Spleen (tissue), 11 donors: ENCODE measurements around the gene MINDY4B. TPM values are rescaled to one million over a fixed set of nuclear protein-coding genes. Genes with fewer than 3 reads are reported as not detected.
A peak's percentile ranks its signal among the peaks of the same experiment; 100 is the strongest.

Experiments used
- DNase-seq: peaks from one replicate; pipeline ENCODE4 v3.0.0-alpha.2; 2020
- H3K27ac ChIP-seq, 8 donors: fragments of 200-600 bp; sonication (generic) in 7 of 8; 1 replicate in 4 of 8; 2 replicates in 4 of 8; pipeline versions ENCODE4 v1.5.0 to v1.8.0; 2016 to 2021; ENCODE audit warnings: inconsistent platforms in 4 of 8, mild to moderate bottlenecking in 4 of 8, moderate library complexity in 1 of 8
- H3K27me3 ChIP-seq, 7 donors: fragments of 200-600 bp; sonication (generic) in 6 of 7; replicated peaks in 1 of 7; 1 replicate in 4 of 7; 2 replicates in 3 of 7; pipeline versions ENCODE4 v1.5.0 to v1.8.0; 2016 to 2021; ENCODE audit warnings: inconsistent platforms in 3 of 7, mild to moderate bottlenecking in 1 of 7
- H3K36me3 ChIP-seq, 6 donors: fragments of 200-600 bp; sonication (generic) in 5 of 6; 1 replicate in 4 of 6; 2 replicates in 2 of 6; pipeline versions ENCODE4 v1.5.0 to v1.8.0; 2016 to 2021; ENCODE audit warnings: inconsistent platforms in 2 of 6
- H3K4me1 ChIP-seq, 6 donors: fragments of 200-600 bp; sonication (generic) in 5 of 6; 1 replicate in 3 of 6; 2 replicates in 3 of 6; pipeline versions ENCODE4 v1.5.0 to v1.8.0; 2016 to 2021; ENCODE audit warnings: inconsistent platforms in 3 of 6
- H3K4me3 ChIP-seq, 8 donors: fragments of 200-600 bp; sonication (generic) in 7 of 8; 1 replicate in 4 of 8; 2 replicates in 4 of 8; pipeline versions ENCODE4 v1.5.0 to v1.8.0; 2016 to 2021; ENCODE audit warnings: inconsistent platforms in 4 of 8, mild to moderate bottlenecking in 4 of 8, moderate library complexity in 2 of 8
- H3K9me3 ChIP-seq, 8 donors: fragments of 200-600 bp; sonication (generic) in 7 of 8; 1 replicate in 4 of 8; 2 replicates in 4 of 8; pipeline versions ENCODE4 v1.5.0 to v1.8.0; 2016 to 2021; ENCODE audit warnings: inconsistent platforms in 4 of 8
- CTCF ChIP-seq, 11 experiments: fragments of 200-600 bp in 7 of 11; fragments of 450-650 bp in 4 of 11; sonication (generic) in 4 of 11; IDR thresholded peaks in 8 of 11; conservative IDR thresholded peaks in 3 of 11; 1 replicate in 7 of 11; 2 replicates in 4 of 11; pipeline versions ENCODE4 v1.4.0 to v1.8.0; 2016 to 2021; ENCODE audit warnings: antibody characterized with exemption in 11 of 11, inconsistent platforms in 4 of 11, mild to moderate bottlenecking in 1 of 11
- POLR2A ChIP-seq, 3 donors: fragments of 450-650 bp; IDR thresholded peaks; one replicate each; pipeline ENCODE4 v1.5.1; 2017; ENCODE audit warnings: antibody characterized with exemption in 3 of 3, mild to moderate bottlenecking in 1 of 3
- POLR2AphosphoS5 ChIP-seq, 3 donors: sonication (generic); formaldehyde crosslinking; IDR thresholded peaks; one replicate each; pipeline ENCODE4 v1.5.1; 2017; ENCODE audit warnings: antibody characterized with exemption in 3 of 3
- WGBS, 5 donors: extraction: QIAGEN DNeasy Blood & Tissue Kit in 3 of 5; methylation state at CpG; one replicate each; pipeline versions ENCODE4 v1.1.5 to v1.1.7; 2013 to 2018; 5-methylcytosine and 5-hydroxymethylcytosine counted together
- intact Hi-C: fragments of 100-400 bp; cut with DNase I; formaldehyde crosslinking; loops from one replicate; pipeline ENCODE4 v1.15.0; 2023; ENCODE audit warnings: low total_unique reads
- polyA plus RNA-seq, 3 donors: library from polyadenylated mRNA; stranded (reverse); fragments of 200-250 nt; gene quantifications; one replicate each; pipeline ENCODE4 v1.2.1, GENCODE V29; 2013
- total RNA-seq, 7 donors: library from RNA; depleted of rRNA in 3 of 7; stranded (reverse); fragments of >200 nt in 3 of 7; fragmentation: NEBNext Ultra II Directional in 4 of 7; extraction: Animal tissue kit (Norgen Biotek cat#: 25700) in 4 of 7; gene quantifications; one replicate each; pipeline versions ENCODE4 v1.1.0 to v1.2.1, GENCODE V29; 2016 to 2021
- donor health status: healthy with polysubstance abuse.
- donor health status: DM: no; HTN: no; CAD: no; lungs with moderate emphysema.
- donor health status: DM: no; HTN: no; CAD: no.
- donor health status: Bipolar disorder and iron deficiency.
- donor health status: healthy.
- donor health status: DM: no; HTN: no; CAD: no.
- donor health status: DM: yes; HTN: yes; CAD: no.

The MINDY4B gene
- total and polyA plus RNA-seq, 10 donors: not detected

GRCh38 chr3:150876611-150877265, 28.5 kb downstream of the MINDY4B start:
- Histone ChIP-seq H3K36me3 (no peaks in the 10 kb centered on the region), H3K4me1 (peaks cover 0 to 12% (median 0%) of the 10 kb centered on the region in 6 donors), H3K4me3 (no peak overlapping the region), H3K27me3 (no peaks in the 10 kb centered on the region), H3K9me3 (no peaks in the 10 kb centered on the region), H3K27ac (peak overlapping the region in 6 of 8 donors; percentile 4 to 85 (median 70))
- TF ChIP-seq POLR2A (IDR thresholded peaks at IDR 0.05) (no peak), POLR2AphosphoS5 (IDR thresholded peaks at IDR 0.05) (no peak), CTCF (IDR thresholded peaks at IDR 0.05 in 8 of 11, conservative IDR thresholded peaks at IDR 0.05 in 3 of 11) (no peak)
- DNase-seq: no peak
- 75 to 90% (median 77%) methylated on average over 6 of the region's 6 CpGs for WGBS, 5 donors
- intact Hi-C loops: no loop called here

- intact Hi-C loops: no loop called here
Measured at GRCh38 chr3:150875548-150875947, 29.7 kb downstream of the MINDY4B start.

GRCh38 chr3:150874666-150875219, 30.5 kb downstream of the MINDY4B start:
- intact Hi-C loops: no loop called here

More at GRCh38 chr3:150875548-150875947, 29.7 kb downstream of the MINDY4B start:
- no peak for DNase-seq
- TF ChIP-seq POLR2A (IDR thresholded peaks at IDR 0.05) (no peak), CTCF (IDR thresholded peaks at IDR 0.05 in 8 of 11, conservative IDR thresholded peaks at IDR 0.05 in 3 of 11) (no peak), POLR2AphosphoS5 (IDR thresholded peaks at IDR 0.05) (no peak)
- peak overlapping the region in 6 of 8 donors; percentile 37 to 85 (median 70) for H3K27ac ChIP-seq
- no peaks in the 10 kb centered on the region for H3K27me3 ChIP-seq
- no peaks in the 10 kb centered on the region for H3K9me3 ChIP-seq
- no peaks in the 10 kb centered on the region for H3K36me3 ChIP-seq
- peaks cover 0 to 12% (median 0%) of the 10 kb centered on the region in 6 donors for H3K4me1 ChIP-seq
- WGBS, 5 donors: 33 to 71% (median 57%) methylated on average over 2 of the region's 2 CpGs
- no peak overlapping the region for H3K4me3 ChIP-seq

More at GRCh38 chr3:150874666-150875219, 30.5 kb downstream of the MINDY4B start:
- H3K36me3 ChIP-seq: no peaks in the 10 kb centered on the region
- 83 to 92% (median 83%) methylated on average over 1 of the region's 1 CpG for WGBS, 5 donors
- no peak for TF ChIP-seq CTCF (IDR thresholded peaks at IDR 0.05 in 8 of 11, conservative IDR thresholded peaks at IDR 0.05 in 3 of 11)
- no peak for TF ChIP-seq POLR2AphosphoS5 (IDR thresholded peaks at IDR 0.05)
- no peak for TF ChIP-seq POLR2A (IDR thresholded peaks at IDR 0.05)
- H3K9me3 ChIP-seq: no peaks in the 10 kb centered on the region
- no peak overlapping the region for H3K4me3 ChIP-seq
- peaks cover 0 to 12% (median 0%) of the 10 kb centered on the region in 6 donors for H3K4me1 ChIP-seq
- H3K27ac ChIP-seq: peak overlapping the region in 3 of 8 donors; percentile 73 to 85 (median 76)
- no peak for DNase-seq
- no peaks in the 10 kb centered on the region for H3K27me3 ChIP-seq
